EH (cell line): Measurements from ENCODE around the gene PSTPIP1.

Source experiments
- DNase-seq: peaks from one replicate; pipeline ENCODE4 v3.0.0-alpha.2; 2015; ENCODE audit warnings: low read depth

The PSTPIP1 gene

DNA sequence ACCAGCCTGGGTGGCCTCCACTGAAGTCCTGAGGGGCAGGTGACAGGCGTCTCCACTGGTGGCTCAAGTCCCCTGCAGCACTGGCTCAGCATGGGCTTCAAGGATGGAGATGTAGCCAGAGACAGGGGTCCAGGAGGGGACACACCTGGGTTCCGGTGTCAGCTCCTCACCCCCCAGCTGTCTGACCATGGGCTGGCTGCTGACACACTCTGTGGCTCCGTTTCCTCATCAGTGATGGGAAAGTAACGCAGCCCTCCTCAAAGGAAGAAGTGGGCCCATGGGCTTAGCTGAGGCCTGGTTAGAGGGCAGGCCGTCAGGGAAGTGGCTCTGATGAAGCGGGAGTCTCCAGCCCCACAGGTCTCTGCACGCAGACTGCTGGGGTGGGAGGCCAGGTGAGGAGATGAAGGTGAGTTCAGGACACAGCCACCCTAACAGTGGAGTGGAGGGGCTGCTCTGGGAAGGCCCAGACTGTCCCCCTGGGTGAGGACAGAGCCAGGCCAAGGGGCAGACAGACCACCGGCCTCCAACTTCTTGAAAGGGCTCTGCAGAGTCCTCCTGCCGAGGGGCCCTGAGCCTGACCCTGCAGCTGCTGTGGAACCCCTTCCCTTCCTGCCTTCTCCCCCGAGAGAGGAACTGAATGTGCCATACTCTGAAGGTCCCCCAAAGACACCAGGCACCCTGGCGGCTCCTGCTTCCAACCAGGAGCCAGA lies 24.0 kb downstream of the PSTPIP1 start:
- DNase-seq = no peak

- DNase-seq = peak; percentile 36
Measured at GRCh38 chr15:77019521-77020331, 24.8 kb downstream of the PSTPIP1 start.

DNA sequence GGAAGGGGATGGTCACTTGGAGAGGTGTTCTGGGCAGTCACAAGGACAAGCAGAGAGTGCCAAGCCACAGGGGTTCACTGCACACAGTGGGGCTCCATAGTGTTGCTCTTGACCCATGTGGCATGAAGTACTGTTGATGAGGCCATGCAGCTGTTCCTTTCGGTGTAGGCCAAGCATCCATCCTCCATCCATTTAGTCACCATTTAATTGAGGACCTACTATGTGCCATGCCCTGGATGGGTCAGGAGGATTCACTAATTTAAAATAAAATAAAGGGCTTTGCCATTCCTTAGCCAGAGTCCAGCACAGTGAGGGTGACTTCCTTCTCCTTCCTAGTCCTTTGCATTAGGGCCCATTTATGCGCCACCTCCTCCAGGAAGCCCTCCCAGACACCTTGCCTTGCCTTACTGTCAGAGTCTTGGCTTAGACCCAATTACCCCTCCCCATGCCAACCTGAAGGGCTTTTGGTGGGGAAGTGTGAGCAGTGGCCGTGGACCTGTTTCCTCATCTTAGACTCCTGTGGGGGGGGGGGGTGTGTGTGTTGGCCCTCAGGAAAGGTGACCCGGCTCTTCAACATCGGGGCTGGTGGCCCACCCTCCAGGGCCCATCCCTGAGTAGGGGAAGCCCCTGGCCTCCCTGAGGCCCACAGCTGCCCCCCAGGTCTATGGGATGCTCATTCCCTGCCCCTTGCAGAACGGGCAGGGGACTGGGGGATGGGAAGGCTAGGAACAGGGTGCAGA lies 25.6 kb downstream of the PSTPIP1 start:
- no peak for DNase-seq

DNA sequence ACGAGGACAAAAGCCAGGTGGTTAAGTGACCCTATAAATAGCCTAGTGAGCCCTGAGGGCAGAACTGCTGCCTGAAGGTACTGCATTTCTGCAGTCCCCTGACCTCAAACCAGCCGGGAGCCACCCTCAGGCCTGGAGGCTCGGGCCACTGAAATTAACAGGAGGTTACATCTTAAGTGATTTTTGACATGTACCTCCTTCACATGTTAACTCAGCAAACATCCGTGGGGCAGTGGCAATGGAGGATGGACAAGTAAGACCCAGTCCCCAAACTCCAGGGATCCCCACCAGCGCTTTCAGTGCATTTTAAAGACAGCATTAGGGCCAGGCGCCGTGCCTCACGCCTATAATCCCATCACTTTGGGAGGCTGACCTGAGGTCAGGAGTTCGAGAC lies 26.2 kb downstream of the PSTPIP1 start:
- no peak for DNase-seq

DNA sequence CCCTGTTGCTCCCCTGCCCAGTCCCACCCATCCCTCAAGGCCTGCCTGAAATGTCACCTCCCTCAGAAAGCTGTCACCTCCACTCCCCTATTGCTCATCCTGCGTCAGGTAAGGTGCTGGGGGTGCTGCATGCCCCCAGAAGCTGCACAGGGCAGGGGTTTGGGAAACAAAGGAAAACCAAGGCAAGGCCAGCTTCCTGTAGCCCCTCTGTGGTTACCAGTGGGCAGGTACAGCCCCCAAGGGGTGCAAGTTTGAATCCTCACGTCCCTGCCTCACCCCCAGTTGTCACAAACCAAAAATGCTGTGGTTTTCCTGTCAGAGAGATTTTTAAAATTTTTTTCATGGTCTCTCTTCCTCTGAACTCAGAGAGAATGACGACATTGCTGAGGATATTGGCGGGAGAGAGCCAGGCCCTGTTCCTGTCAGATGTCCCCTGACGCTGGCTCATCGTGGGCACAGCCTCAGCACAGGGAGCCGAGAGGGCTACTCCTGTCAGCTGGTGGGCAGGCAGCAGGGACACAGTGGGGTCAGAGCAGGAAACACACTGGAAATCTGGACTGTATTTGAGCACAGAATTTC lies 27.0 kb downstream of the PSTPIP1 start:
- DNase-seq = peak; percentile 89

- no peak for DNase-seq
Measured at GRCh38 chr15:77022646-77023575, 28.0 kb downstream of the PSTPIP1 start.

GRCh38 chr15:77023576-77024272 lies 28.8 kb downstream of the PSTPIP1 start:
- DNase-seq = no peak

DNA sequence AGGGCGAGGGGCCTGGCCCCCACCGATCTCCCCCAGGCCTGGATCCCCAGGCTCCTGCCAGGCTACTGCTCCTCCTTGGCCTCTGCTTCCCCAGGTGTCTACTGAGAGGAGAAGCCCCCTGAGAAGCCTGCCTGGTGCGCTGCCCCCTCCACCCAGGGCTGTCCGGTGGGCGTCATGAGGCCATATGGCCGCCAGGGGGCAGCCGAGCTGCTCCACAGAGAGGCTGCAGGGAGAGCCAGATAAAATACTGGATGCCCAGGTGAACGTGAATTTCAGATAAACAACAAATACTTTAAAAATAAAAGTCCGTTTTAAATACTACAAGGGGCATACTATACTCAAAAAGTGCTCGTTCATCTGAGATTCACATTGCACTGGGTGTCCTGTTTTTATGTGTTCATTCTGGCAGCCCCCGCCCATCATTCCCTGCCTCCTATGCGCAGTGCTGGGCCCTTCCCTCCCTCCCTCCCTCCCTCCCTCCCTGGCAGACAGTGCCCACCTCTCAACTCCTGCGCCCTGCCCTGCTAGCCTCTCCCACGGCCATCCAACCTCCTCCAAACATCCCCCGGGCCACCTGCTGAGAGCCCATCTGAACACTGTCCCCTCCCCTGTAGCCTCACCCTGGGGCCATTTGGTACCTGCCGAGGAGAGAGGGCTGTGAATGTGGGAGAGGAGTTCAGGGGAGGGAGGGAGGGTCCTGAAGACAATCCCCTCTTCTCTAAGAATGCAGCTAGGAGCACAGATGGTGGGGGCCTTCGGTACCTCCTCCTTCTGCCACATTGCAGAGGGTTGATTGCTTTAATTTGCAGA lies 29.6 kb downstream of the PSTPIP1 start:
- DNase-seq = peak; percentile 53

DNA sequence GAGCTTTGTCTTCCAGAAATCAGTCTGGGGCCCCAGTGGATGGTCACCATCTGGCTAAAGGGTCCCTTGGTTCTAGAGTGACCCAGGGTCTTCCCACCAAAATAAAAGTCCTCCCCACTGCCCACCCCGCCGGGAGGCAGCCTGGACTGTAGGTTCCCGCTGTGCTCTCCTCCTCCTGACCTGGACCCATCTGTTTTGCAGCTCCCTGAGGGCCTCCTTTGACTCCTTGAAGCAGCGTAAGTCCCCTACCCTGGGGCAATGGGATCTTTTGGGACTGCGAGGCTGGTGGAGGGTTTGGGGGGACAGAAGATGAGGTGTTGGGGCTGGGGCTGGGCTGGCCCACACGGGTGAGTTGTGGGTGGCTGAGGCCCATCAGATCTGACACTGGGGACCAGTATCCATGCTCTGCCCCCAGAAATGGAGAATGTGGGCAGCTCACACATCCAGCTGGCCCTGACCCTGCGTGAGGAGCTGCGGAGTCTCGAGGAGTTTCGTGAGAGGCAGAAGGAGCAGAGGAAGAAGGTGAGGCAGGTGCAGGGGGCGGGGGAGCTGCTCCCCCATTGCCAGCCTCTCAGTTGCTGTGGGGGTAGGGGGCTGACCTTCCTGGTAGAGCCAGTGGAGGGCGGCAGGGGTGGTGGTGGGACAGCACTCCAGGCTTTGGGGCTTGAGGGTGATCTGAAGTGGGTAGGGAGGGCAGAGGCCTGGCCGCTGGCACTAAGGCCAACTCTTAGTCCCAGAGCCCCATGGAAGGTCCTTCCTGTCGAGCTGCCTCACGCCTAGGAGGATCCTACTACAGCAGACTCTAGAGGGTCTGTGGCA lies 30.4 kb downstream of the PSTPIP1 start:
- DNase-seq = no peak

DNA sequence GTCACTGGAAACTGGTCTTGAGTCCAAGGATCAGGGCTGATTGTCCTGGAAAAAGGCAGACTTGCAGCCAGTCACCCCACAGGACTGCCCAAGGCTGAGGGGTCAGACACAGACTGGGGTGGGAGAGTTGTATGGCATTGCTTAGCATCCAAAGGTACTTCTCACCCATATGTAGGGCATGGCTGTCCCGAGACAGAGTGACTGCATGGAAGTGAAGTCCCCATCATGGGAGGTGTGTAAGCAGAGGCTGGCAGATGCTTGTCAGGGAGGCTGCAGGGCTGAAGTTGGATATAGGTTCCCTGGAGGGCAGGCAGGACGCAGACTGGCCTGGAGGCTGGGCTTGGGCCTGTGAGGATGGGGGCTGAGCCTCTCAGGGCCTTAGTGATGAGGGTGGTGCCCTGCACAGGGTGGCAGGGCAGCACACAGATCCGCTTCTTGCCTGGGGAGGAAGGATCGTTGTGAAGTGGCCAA lies 31.1 kb downstream of the PSTPIP1 start:
- no peak for DNase-seq

DNA sequence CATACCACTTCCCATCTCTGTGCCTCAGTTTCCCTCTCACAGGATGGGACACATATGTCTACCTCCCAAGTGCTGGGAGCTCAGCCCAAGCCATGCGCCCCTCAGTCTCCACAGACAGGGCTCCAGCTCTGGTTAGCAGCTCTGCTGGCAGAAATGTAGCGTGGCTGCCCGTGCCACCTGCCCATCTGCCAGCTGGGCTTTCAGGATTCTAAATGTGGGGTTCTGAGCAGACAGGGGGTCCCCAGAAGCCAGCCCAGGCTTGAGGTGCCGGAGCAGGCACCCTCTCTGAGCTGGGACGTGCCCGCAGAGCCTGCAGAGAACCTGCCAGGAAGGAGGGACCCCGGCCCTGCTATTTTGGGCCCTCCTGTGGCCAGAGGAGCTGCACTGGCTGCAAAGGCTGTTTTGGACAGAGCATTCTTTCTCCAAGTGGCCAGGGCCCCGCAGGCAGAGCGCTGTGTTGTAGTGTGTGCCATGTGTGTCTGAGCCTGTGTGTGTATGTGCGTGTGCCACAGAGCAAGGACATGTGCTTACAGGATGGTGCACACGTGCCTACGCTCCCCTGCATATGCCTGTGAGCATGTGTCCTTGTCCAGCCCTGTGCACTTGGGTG lies 31.7 kb downstream of the PSTPIP1 start:
- DNase-seq = no peak

DNA sequence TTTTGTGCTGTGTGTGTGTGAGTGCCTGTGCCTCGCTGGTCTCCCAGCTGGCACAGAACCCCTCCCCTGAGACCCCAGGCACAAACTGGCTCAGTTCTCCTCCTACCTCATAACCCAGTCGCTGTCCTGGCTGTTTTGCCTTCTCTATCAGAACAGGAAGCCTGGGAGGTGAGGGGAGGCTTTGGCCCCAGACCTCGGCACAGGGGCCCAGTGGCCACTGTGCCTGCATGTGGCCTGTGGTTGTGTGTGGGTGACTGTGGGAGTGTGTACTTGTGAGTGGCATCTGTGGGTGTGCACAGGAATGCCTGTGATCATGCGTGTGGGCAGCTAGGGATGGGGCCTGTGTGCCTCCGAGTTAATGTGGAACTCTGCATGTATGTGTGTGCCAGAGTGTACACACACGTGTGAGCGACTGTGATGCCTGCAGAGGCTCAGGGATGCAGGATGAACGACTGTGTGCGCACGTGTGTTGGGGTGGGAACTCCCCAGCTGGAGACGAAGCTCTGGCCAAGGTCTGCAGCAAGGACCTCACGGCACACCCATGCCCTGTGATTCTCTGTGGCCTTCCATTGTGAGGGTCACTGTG lies 32.3 kb downstream of the PSTPIP1 start:
- no peak for DNase-seq

DNA sequence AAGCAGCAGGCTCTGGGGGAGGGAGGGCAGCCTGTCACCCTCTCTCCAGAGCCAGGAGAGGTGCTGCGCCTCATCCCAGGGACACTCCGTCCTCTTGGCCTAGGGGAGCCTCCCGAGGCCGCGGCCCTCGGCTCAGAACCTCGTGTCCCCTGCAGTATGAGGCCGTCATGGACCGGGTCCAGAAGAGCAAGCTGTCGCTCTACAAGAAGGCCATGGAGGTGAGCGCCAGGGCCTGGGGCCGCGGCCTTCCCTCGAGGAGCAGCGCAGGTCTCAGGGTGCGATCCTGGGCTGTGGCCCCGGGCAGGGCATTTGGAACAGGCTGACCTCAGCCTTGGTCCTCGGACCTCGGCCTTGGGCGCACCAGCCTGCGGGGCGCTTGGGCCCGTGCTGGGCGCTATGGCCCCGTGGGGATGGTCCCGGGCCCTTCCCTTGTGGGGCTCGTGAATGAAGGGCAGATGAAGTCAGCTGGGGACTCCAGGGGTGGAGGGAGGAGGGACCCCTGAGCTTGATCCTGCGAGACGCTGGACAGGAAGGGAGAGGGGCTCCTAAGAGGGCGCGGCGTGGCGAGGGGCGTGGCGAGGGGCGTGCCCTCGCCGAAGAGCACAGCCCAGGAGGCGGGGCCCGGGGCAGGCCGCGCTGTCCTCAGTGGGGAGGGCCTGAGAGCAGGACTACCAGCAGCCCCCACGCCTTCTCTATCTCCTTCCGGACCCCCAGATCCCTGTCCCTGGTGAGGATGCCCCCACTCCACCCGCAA lies 32.9 kb downstream of the PSTPIP1 start:
- DNase-seq = no peak

GRCh38 chr15:77028451-77029165 lies 33.7 kb downstream of the PSTPIP1 start:
- no peak for DNase-seq

GRCh38 chr15:77029166-77030047 lies 34.5 kb downstream of the PSTPIP1 start:
- no peak for DNase-seq
